ENCODE data around the gene CECR2. TPM values are rescaled to one million over a fixed set of nuclear protein-coding genes. Genes with fewer than 3 reads are reported as not detected.

Gene CECR2
- total and polyA plus RNA-seq, 4 donors: 1.1 to 14.5 (median 7.7) TPM

DNA sequence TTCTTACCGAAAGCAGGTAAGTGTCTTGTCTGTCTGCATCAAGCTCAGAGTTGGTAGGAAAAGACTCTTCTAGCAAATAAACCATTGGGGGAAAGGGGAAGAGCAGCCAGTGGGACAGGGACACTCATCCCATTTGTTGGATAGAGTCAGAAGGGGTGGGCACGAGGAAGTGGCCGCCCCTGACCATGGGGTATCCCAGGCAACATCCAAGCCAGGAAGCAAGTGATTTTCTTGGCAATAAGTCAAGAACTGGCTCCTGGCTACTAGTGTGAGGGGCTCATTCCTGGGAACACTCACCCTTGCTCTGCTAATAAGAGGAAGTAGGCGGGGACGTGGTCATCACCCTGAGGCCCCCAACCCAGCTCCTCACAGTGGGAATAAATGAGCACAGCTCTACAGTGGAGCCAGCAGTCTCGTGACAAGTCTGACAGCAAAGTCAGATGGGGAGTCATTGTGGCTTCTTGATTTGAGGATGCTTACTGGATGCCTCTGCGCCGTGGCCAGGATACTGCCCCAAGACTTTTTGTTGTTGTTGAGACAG, 200.8 kb downstream of the CECR2 start:
- Histone ChIP-seq H3K9me3 (ENCODE audit: control insufficient read depth in 4 of 4, insufficient read depth in 3 of 4, low read length in 3 of 4) (no peaks in the 10 kb centered on the region), H3K36me3 (ENCODE audit: control insufficient read depth in 4 of 4, insufficient read depth in 4 of 4, low read length in 4 of 4) (no peaks in the 10 kb centered on the region), H3K27me3 (ENCODE audit: control insufficient read depth in 3 of 3, insufficient read depth in 3 of 3, low read length in 2 of 3) (no peaks in the 10 kb centered on the region), H3K4me3 (no peak overlapping the region), H3K27ac (ENCODE audit: low read depth in 1 of 2, low read length in 1 of 2) (peak overlapping the region; percentile 65 to 86), H3K4me1 (ENCODE audit: control insufficient read depth in 5 of 5, insufficient read depth in 5 of 5, low read length in 5 of 5) (peaks cover 12 to 25% (median 14%) of the 10 kb centered on the region in 5 donors), H3K9ac (ENCODE audit: insufficient read depth in 1 of 2, low read length in 2 of 2) (no peak overlapping the region)
- no peak for TF ChIP-seq CTCF (IDR thresholded peaks at IDR 0.05; ENCODE audit: control extremely low read depth, extremely low read depth)
- DNase-seq: peak; percentile 51 to 74 (median 69)
- 34 to 45% methylated on average over 8 of the region's 8 CpGs for WGBS, 2 donors
- peak; percentile 8 for ATAC-seq (ENCODE audit: insufficient read depth, low FRiP score)

- peak overlapping the region; percentile 37 to 73 for H3K9ac ChIP-seq (ENCODE audit: insufficient read depth in 1 of 2, low read length in 2 of 2)
- 44 to 56% methylated on average over 21 of the region's 21 CpGs for WGBS, 2 donors
- H3K27me3 ChIP-seq (ENCODE audit: control insufficient read depth in 3 of 3, insufficient read depth in 3 of 3, low read length in 2 of 3): no peaks in the 10 kb centered on the region
- H3K4me3 ChIP-seq: no peak overlapping the region
- H3K27ac ChIP-seq (ENCODE audit: low read depth in 1 of 2, low read length in 1 of 2): peak overlapping the region; percentile 87 to 95
- peaks cover 12 to 25% (median 14%) of the 10 kb centered on the region in 5 donors for H3K4me1 ChIP-seq (ENCODE audit: control insufficient read depth in 5 of 5, insufficient read depth in 5 of 5, low read length in 5 of 5)
- no peaks in the 10 kb centered on the region for H3K9me3 ChIP-seq (ENCODE audit: control insufficient read depth in 4 of 4, insufficient read depth in 3 of 4, low read length in 3 of 4)
- DNase-seq (peak; percentile 80 to 93 (median 90)), ATAC-seq (ENCODE audit: insufficient read depth, low FRiP score) (peak; percentile 73)
- no peaks in the 10 kb centered on the region for H3K36me3 ChIP-seq (ENCODE audit: control insufficient read depth in 4 of 4, insufficient read depth in 4 of 4, low read length in 4 of 4)
- TF ChIP-seq CTCF (IDR thresholded peaks at IDR 0.05; ENCODE audit: control extremely low read depth, extremely low read depth): no peak
Observed at GRCh38 chr22:17570851-17571631, 201.8 kb downstream of the CECR2 start.

- ATAC-seq (ENCODE audit: insufficient read depth, low FRiP score) (no peak), DNase-seq (no peak)
- no peak overlapping the region for H3K27ac ChIP-seq (ENCODE audit: low read depth in 1 of 2, low read length in 1 of 2)
- H3K9ac ChIP-seq (ENCODE audit: insufficient read depth in 1 of 2, low read length in 2 of 2): no peak overlapping the region
- no peaks in the 10 kb centered on the region for H3K27me3 ChIP-seq (ENCODE audit: control insufficient read depth in 3 of 3, insufficient read depth in 3 of 3, low read length in 2 of 3)
- 78 to 79% methylated on average over 5 of the region's 5 CpGs for WGBS, 2 donors
- H3K4me1 ChIP-seq (ENCODE audit: control insufficient read depth in 5 of 5, insufficient read depth in 5 of 5, low read length in 5 of 5): peaks cover 3 to 14% (median 6%) of the 10 kb centered on the region in 5 donors
- H3K36me3 ChIP-seq (ENCODE audit: control insufficient read depth in 4 of 4, insufficient read depth in 4 of 4, low read length in 4 of 4): no peaks in the 10 kb centered on the region
- H3K4me3 ChIP-seq: no peak overlapping the region
- no peak for TF ChIP-seq CTCF (IDR thresholded peaks at IDR 0.05; ENCODE audit: control extremely low read depth, extremely low read depth)
- H3K9me3 ChIP-seq (ENCODE audit: control insufficient read depth in 4 of 4, insufficient read depth in 3 of 4, low read length in 3 of 4): no peaks in the 10 kb centered on the region
Observed at GRCh38 chr22:17575151-17575550, 205.9 kb downstream of the CECR2 start.
